HG03025 (cell line): Measurements from ENCODE around the gene MLF2.
A peak's percentile ranks its signal among the peaks of the same experiment; 100 is the strongest.

Experiments
- ATAC-seq: cut with Tn5 transposase; IDR thresholded peaks from one replicate; pipeline ENCODE4 v1.9.1; 2021; ENCODE audit warnings: mild to moderate bottlenecking, moderate library complexity; ENCODE audit not compliant: unreplicated experiment, low FRiP score

Gene MLF2

DNA sequence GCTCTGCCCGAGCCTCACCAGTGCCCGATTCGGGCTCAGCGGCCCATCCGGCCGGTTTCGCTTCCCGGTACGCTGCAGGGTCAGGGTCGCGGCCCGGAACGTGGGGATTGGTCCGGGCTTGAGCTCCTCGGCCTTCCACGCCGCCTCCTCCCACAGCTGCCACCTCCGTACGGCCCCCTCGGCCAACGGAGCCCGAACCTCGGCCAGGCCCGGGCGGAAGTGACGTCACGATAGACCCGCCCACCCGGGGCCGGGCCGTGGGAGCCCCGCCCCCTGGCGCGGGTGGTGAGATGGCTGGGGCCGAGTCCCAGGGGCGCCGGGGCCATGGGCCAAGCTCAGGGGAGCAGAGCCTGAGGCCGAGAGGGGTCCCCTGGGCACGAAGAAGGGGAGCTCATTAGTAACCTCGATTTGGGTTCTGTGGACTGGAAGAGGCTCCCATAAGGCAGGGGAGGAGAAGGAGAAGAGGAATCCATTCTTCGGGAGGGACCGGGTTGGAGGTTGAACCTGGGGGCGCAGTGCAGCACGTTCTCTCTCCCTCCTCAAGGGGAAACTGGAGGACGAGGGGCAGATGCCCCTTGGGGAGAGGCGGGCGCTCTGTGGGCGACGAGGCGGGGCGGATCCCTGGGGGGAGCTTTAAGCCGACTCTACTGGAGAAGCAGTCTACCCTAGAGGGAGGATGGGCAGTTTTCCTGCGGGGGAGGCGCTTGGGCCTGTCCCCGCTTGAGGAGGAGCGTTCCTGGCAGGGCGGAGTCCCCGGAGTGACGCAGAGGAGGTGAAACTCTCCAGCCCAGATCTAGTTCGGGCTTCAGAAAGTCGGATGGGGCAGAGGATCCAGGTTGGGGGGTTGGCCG is at the start of gene MLF2:
TSS of gene MLF2 (minus strand) at position 221 of the 851 bp plus-strand sequence. CDS start 807 bp downstream, outside the sequence.
- ATAC-seq: peak; percentile 81

GRCh38 chr12:6799147-6799546 is 46.2 kb upstream of the MLF2 start:
- no peak for ATAC-seq

DNA sequence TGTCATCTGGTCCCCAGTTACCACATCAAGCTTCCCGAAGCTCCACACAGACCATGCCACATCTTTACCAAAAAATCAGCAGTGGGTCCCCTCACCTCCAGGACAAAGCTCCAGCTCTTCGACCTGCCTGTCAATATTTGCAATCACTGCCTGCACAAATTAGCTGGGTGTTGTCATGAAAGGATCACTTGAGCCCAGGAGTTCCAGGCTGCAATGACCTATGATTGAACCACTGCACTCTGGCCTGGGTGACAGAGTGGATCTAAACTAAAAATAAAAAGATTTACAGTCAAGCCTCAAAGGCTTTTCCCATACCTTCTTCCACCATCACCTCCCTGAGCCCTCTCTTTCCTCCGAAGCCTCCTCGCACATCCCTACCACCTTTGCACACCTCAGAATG is 43.6 kb upstream of the MLF2 start:
- ATAC-seq: no peak

DNA sequence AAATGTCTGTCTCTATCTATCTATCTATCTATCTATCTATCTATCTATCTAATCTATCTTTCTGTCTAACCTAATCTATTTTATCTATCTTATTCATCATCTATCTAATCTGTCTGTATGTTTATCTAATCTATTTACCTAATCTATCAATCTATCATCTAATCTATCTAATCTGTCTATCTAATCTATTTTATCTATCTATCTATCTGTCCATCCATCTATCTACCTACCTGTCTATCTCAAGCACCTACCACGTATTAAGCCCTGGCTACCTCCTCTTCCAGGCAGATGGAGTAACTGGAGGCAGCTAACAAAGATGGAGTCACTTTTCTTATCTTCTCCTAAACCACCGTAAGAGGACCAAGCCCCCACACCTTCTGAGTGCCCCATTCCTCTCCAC is 42.1 kb upstream of the MLF2 start:
- ATAC-seq: no peak

DNA sequence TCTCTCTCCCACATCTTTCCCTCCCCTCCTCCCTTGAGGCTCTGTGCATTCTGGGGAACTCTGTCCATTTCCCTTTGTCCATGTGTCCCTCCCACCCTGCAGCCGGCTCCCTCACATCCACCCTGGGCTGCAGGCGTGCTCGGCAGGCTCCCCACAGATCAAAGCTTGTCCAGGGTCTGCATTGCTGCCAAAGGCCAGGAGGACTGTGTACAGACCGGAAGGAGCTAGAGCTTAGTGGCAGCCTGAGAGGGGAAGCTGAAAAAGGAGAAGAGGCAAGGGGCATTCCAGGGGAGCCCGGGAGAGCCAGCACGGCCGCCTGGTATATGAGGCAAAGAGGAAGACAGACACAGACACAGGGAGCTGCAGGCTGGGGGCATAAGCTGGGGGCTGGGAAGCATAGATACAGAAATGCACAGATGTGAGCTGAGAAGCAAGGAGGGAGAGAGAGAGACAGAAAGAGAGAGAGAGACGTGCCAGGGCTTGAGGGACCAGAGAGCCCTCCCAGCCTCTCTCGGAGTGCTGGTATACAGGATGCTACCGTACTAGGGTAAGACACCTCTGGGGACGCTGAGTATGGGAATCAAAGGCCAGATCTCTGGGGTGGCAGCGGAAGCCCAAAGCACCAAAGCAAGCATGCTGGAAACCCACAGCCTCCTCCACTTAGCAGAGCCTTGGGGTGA is 39.7 kb upstream of the MLF2 start:
- ATAC-seq: no peak

DNA sequence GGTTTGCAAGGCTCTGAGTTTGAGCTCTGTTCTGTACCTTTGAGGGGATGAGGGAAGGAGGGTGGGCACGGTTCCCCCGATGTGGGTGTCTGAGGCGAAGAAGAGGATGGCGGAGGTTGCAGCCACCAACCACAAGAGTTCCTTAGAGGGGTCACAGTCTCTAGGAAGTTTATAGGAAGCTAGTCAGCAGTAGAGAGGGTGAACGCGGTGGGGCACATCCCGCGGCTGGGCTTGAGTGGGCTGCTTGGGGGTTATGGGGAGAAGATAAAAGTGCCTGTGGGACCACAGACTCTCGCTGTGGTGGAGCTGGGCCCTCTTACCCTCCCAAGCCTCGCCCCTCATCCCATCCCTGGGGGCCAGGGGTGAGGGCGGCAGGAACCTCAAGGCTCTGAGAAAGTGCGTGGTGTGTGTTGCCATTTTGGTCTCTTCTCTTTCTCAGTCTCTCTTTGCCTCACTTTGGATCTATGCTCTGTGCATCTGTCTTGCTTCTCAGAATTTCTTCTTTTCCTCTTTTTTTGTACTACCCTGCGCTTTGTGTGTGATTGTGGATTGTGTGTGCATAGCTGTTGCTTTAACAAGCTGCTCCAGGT is 39.1 kb upstream of the MLF2 start:
- no peak for ATAC-seq

- no peak for ATAC-seq
Observed at GRCh38 chr12:6790496-6791150, 37.7 kb upstream of the MLF2 start.

GRCh38 chr12:6788972-6789924 is 36.3 kb upstream of the MLF2 start, which contains the start of gene CD4:
Gene CD4 (plus strand): TSS chr12:6789528. CDS start chr12:6800139, 10,611 bp downstream.
- no peak for ATAC-seq

- ATAC-seq: no peak
Observed at GRCh38 chr12:6787309-6787708, 34.4 kb upstream of the MLF2 start.

DNA sequence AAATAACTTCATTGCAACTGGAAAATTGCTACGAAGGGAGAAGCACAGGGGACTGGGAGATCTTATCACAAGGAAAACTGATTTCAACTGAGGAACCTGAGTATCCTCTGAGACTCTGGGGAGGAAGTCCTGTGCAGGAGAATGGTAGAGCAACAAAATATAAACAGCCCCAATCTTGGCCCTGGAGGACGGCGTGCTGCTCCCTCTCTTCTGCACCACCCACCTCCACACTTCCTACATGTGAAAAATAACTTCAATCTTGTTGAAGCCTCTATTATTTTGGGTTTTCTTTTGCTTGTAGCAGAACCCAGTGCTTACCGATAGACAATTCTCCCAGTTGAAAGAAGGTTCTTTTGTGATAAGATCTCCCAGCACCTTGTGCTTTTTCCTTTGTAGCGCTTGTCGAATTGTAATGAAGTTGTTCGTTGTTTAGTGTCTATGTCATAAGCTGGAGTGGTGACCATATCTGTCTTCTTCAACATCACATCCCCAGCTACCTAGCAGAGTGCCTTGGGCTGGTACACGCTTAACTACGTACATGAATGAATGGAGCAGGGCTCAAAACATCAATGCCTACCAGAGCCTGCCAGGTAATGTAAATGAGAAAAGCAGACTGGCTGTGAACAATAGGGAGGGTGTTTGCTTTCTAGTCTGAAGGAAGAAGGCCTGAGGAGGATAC is 33.6 kb upstream of the MLF2 start:
- no peak for ATAC-seq

DNA sequence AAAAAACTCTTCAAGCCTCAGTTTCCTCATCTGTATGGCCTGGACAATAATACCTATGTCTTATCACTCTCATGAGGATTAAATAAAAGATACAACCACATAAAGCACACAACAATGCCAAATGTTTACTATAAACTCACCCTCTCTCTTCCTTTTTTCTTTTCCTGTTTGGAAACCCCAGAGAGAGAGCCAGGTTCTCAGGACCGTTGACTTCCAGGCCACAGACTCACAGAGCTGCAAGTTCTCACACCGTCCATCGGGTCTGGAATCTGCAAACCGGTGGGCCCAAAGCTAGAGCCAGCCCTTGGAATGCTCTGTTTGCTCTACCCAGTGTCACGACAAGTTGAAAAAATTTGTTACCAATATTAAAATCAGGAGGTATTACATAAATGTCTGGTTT is 31.8 kb upstream of the MLF2 start:
- ATAC-seq: no peak

DNA sequence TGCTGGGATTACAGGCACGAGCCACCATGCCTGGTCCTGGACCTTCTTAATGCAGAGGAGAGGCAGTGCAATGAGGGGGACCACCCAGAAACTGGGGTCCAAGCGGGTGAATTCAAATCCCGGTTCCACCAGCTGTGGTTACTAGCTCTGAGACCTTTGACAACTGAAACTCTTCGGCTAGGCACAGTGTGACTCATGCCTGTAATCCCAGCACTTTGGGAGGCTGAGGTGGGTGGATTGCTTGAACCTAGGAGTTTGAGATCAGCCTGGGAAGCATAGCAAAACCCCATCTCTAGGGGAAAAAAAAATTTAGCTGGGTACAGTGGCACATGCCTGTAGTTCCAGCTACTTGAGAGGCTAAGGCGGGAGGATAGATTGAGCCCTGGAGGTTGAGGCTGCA is 31.4 kb upstream of the MLF2 start:
- no peak for ATAC-seq

DNA sequence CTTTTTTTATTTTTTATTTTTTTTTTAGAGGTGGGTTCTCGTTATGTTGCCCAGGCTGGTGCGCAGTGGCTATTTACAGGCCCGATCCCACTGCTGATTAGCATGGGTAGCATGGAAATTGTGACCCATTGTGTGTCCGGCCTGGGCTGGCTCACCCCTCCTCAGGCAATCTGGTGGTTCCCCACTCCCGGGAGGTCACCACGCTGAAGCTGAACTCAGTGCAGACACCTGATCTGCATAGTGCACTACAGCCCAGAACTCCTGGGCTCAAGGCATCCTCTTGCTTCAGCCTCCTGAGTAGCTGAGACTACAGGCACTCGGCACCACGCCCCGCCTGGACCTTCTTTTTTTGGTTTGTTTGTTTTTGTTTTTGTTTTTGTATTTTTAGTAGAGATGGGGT is 30.9 kb upstream of the MLF2 start:
- ATAC-seq: no peak

DNA sequence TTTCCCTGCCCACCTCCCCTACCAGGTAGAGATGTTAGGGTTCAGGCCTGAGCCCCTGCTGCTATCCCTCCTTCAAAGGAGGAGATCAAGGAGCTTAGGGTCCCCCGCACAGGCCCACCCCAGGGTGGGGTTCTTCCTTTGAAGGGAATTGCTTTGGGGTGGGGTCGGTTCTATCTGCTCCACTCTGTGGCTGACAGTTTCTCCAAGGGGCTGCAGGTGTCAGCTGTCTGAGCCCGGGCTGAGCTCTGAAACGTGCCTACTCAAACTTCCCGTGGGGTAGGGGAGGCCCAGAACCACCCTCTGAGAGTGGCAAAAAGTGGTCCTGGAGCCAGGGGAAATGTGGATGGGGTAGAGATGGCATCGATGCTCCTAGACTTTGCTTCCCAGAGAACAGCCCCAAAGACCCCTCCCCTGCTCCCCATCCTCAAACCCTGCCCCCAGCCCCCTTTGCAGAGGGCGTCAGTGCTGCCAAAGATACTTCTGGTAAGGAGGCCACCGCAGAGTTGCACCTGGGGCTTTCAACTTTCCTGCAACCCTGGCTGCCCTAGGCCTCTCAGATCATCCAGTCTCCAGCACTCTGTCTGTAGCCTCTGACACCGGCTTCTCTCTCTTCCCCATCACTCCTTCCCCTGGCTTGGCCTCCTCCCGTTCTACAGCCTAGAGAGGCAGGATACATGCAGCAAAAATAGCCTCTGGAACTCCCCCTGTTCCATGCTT is 30.1 kb upstream of the MLF2 start:
- no peak for ATAC-seq

DNA sequence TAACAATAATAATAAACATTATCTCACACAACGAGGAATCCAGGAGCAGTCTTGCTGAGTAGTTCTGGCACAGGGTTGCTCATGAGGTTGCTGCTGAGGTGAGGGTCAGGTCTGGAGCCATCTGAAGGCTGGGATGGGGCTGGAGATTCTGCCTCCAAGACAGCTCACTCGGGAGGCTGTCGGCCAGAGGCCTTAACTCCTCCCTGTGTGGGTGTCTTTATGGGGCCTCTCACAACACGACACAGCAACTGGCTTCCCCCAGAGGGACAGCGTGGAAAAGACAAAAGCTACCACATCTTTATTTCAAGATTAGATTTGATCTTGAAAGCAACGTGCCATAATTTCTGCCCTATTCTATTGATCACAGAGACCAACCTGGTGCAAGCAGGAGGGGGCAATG is 29.2 kb upstream of the MLF2 start:
- ATAC-seq: no peak

GRCh38 chr12:6780573-6780972 is 27.6 kb upstream of the MLF2 start:
- no peak for ATAC-seq

- no peak for ATAC-seq
Observed at GRCh38 chr12:6779708-6780432, 26.9 kb upstream of the MLF2 start.
